Measurements from ENCODE around the gene MYH6. TPM values are rescaled to one million over a fixed set of nuclear protein-coding genes. Genes with fewer than 3 reads are reported as not detected.

The MYH6 gene
- total RNA-seq, 1 donor from 2014 or later = not detected

- no peaks in the 10 kb centered on the region for H3K36me3 Mint-ChIP-seq (ENCODE audit: low read depth, unreplicated experiment)
- peaks cover 2% of the 10 kb centered on the region for H3K27me3 ChIP-seq (ENCODE audit: insufficient read depth, low read length)
- no peak overlapping the region for H3K4me2 ChIP-seq (ENCODE audit: low read length)
- no peaks in the 10 kb centered on the region for H3K4me1 ChIP-seq (ENCODE audit: insufficient read depth, low read length)
- no peaks in the 10 kb centered on the region for H3K27me3 Mint-ChIP-seq (ENCODE audit: low read depth, unreplicated experiment)
- peaks cover 3% of the 10 kb centered on the region for H3K4me1 Mint-ChIP-seq (ENCODE audit: low read depth, unreplicated experiment)
- no peak overlapping the region for H3K4me3 ChIP-seq (ENCODE audit: insufficient read depth, low read depth, low read length)
- no peaks in the 10 kb centered on the region for H3K9me3 ChIP-seq (ENCODE audit: insufficient read depth, low read depth, low read length)
- H3K9ac ChIP-seq (ENCODE audit: low read length) = no peak overlapping the region
- FAIRE-seq = no peak
- DNase-seq (ENCODE audit: low read depth) = no peak
- H3K4me3 Mint-ChIP-seq (ENCODE audit: unreplicated experiment) = no peak overlapping the region
- no peaks in the 10 kb centered on the region for H3K36me3 ChIP-seq (ENCODE audit: insufficient read depth, low read length)
- no peaks in the 10 kb centered on the region for H3K9me3 Mint-ChIP-seq (ENCODE audit: unreplicated experiment)
- no peaks in the 10 kb centered on the region for H3K79me2 ChIP-seq (ENCODE audit: insufficient read depth, low read length)
- H2AFZ ChIP-seq (ENCODE audit: low read depth, low read length) = no peak overlapping the region
- no peak overlapping the region for H3K27ac Mint-ChIP-seq (ENCODE audit: unreplicated experiment)
- TF ChIP-seq, protein P1, sequence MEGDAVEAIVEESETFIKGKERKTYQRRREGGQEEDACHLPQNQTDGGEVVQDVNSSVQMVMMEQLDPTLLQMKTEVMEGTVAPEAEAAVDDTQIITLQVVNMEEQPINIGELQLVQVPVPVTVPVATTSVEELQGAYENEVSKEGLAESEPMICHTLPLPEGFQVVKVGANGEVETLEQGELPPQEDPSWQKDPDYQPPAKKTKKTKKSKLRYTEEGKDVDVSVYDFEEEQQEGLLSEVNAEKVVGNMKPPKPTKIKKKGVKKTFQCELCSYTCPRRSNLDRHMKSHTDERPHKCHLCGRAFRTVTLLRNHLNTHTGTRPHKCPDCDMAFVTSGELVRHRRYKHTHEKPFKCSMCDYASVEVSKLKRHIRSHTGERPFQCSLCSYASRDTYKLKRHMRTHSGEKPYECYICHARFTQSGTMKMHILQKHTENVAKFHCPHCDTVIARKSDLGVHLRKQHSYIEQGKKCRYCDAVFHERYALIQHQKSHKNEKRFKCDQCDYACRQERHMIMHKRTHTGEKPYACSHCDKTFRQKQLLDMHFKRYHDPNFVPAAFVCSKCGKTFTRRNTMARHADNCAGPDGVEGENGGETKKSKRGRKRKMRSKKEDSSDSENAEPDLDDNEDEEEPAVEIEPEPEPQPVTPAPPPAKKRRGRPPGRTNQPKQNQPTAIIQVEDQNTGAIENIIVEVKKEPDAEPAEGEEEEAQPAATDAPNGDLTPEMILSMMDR (IDR thresholded peaks at IDR 0.05; ENCODE audit: insufficient read depth, low read depth, low read length) = no peak
- no peak for TF ChIP-seq EZH2 (IDR thresholded peaks at IDR 0.05; ENCODE audit: insufficient read depth, low read length)
- H3K27ac ChIP-seq (ENCODE audit: low read depth, low read length) = no peak overlapping the region
- no peaks in the 10 kb centered on the region for H4K20me1 ChIP-seq (ENCODE audit: insufficient read depth, low read length)
Observed at GRCh38 chr14:23454445-23454856, 46.4 kb upstream of the MYH6 start.

DNA sequence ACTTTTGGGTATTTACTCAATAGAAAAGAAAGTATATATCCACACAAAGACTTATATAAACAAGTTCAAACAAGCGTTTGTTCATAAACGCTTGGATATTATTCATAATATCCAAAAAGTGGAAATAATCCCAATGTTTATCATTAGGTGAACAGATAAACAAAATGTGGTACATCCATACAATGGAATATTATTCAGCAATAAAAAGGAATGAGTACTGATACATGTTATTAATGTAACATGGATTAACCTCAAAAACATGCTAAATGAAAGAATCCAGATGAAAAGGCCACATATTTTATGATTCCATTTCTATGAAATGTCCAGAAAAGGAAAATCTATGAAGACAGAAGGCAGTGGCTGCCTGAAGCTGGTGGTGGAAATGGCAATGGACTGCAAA is 44.2 kb upstream of the MYH6 start:
- no peaks in the 10 kb centered on the region for H3K9me3 Mint-ChIP-seq (ENCODE audit: unreplicated experiment)
- H3K9me3 ChIP-seq (ENCODE audit: insufficient read depth, low read depth, low read length) = no peaks in the 10 kb centered on the region
- no peak overlapping the region for H3K4me3 Mint-ChIP-seq (ENCODE audit: unreplicated experiment)
- no peaks in the 10 kb centered on the region for H3K79me2 ChIP-seq (ENCODE audit: insufficient read depth, low read length)
- H2AFZ ChIP-seq (ENCODE audit: low read depth, low read length) = no peak overlapping the region
- no peaks in the 10 kb centered on the region for H3K36me3 ChIP-seq (ENCODE audit: insufficient read depth, low read length)
- no peak overlapping the region for H3K4me3 ChIP-seq (ENCODE audit: insufficient read depth, low read depth, low read length)
- H3K4me2 ChIP-seq (ENCODE audit: low read length) = no peak overlapping the region
- TF ChIP-seq, protein P1 (IDR thresholded peaks at IDR 0.05; ENCODE audit: insufficient read depth, low read depth, low read length) = no peak
- TF ChIP-seq EZH2 (IDR thresholded peaks at IDR 0.05; ENCODE audit: insufficient read depth, low read length) = no peak
- H3K4me1 ChIP-seq (ENCODE audit: insufficient read depth, low read length) = no peaks in the 10 kb centered on the region
- no peak overlapping the region for H3K27ac Mint-ChIP-seq (ENCODE audit: unreplicated experiment)
- H4K20me1 ChIP-seq (ENCODE audit: insufficient read depth, low read length) = no peaks in the 10 kb centered on the region
- H3K36me3 Mint-ChIP-seq (ENCODE audit: low read depth, unreplicated experiment) = no peaks in the 10 kb centered on the region
- DNase-seq (ENCODE audit: low read depth) = no peak
- peaks cover 3% of the 10 kb centered on the region for H3K4me1 Mint-ChIP-seq (ENCODE audit: low read depth, unreplicated experiment)
- peaks cover 9% of the 10 kb centered on the region for H3K27me3 Mint-ChIP-seq (ENCODE audit: low read depth, unreplicated experiment)
- no peak overlapping the region for H3K27ac ChIP-seq (ENCODE audit: low read depth, low read length)
- peaks cover 2% of the 10 kb centered on the region for H3K27me3 ChIP-seq (ENCODE audit: insufficient read depth, low read length)
- H3K9ac ChIP-seq (ENCODE audit: low read length) = no peak overlapping the region
- no peak for FAIRE-seq

GRCh38 chr14:23450379-23450778 is 42.3 kb upstream of the MYH6 start:
- H3K9me3 ChIP-seq (ENCODE audit: insufficient read depth, low read depth, low read length) = no peaks in the 10 kb centered on the region
- H3K4me1 Mint-ChIP-seq (ENCODE audit: low read depth, unreplicated experiment) = peaks cover 3% of the 10 kb centered on the region
- no peak overlapping the region for H3K27ac ChIP-seq (ENCODE audit: low read depth, low read length)
- no peak overlapping the region for H3K9ac ChIP-seq (ENCODE audit: low read length)
- no peak overlapping the region for H3K4me2 ChIP-seq (ENCODE audit: low read length)
- H3K27me3 Mint-ChIP-seq (ENCODE audit: low read depth, unreplicated experiment) = peaks cover 15% of the 10 kb centered on the region
- H3K9me3 Mint-ChIP-seq (ENCODE audit: unreplicated experiment) = no peaks in the 10 kb centered on the region
- no peak overlapping the region for H2AFZ ChIP-seq (ENCODE audit: low read depth, low read length)
- no peak for TF ChIP-seq EZH2 (IDR thresholded peaks at IDR 0.05; ENCODE audit: insufficient read depth, low read length)
- TF ChIP-seq, protein P1 (IDR thresholded peaks at IDR 0.05; ENCODE audit: insufficient read depth, low read depth, low read length) = no peak
- H3K4me3 Mint-ChIP-seq (ENCODE audit: unreplicated experiment) = no peak overlapping the region
- peaks cover 2% of the 10 kb centered on the region for H3K27me3 ChIP-seq (ENCODE audit: insufficient read depth, low read length)
- no peak overlapping the region for H3K4me3 ChIP-seq (ENCODE audit: insufficient read depth, low read depth, low read length)
- no peaks in the 10 kb centered on the region for H3K36me3 Mint-ChIP-seq (ENCODE audit: low read depth, unreplicated experiment)
- H3K79me2 ChIP-seq (ENCODE audit: insufficient read depth, low read length) = no peaks in the 10 kb centered on the region
- no peaks in the 10 kb centered on the region for H4K20me1 ChIP-seq (ENCODE audit: insufficient read depth, low read length)
- no peaks in the 10 kb centered on the region for H3K4me1 ChIP-seq (ENCODE audit: insufficient read depth, low read length)
- no peaks in the 10 kb centered on the region for H3K36me3 ChIP-seq (ENCODE audit: insufficient read depth, low read length)
- DNase-seq (ENCODE audit: low read depth) (no peak), FAIRE-seq (no peak)
- no peak overlapping the region for H3K27ac Mint-ChIP-seq (ENCODE audit: unreplicated experiment)
